ENCODE results near the gene GALNT10.

DNA sequence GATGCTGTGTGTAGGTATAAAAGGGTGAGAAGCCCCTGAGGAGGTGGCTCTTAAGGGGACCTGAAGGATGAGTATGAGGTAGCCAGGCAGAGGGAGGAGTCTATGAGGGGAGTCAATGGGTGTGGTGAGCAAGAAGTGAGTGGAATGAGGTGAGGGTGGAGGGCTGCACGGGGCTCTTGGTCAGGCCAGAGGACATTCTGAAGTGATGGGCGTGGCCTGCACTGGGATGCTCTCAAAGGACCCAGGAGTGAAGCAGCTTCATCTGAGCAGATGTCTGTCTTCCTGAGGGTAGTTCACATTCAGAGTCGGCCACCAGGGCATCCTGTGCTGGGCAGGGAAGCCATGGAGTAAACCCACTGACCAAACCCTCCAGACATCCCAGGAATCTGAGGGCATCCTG, 210.1 kb downstream of the GALNT10 start:
- TF ChIP-seq CTCF (IDR thresholded peaks at IDR 0.05) (no peak), POLR2A (IDR thresholded peaks at IDR 0.05) (no peak)

All from uterus (tissue), 2 donors.